Thyroid gland (tissue), 4 donors: ENCODE measurements around the gene CANX. TPM values are rescaled to one million over a fixed set of nuclear protein-coding genes. Genes with fewer than 3 reads are reported as not detected.

ENCODE experiments used
- DNase-seq, 2 donors: peaks; one replicate each; pipeline ENCODE4 v3.0.0-alpha.2; 2019
- H3K27ac ChIP-seq, 3 donors: fragments of 200-600 bp; sonication (generic); 1 replicate in 2 of 3; 2 replicates in 1 of 3; pipeline ENCODE4 v1.5.1; 2016 to 2019; ENCODE audit warnings: mild to moderate bottlenecking in 1 of 3, moderate library complexity in 1 of 3
- H3K27me3 ChIP-seq: fragments of 200-600 bp; sonication (generic); one replicate; pipeline ENCODE4 v1.5.1; 2019
- H3K36me3 ChIP-seq, 2 donors: fragments of 200-600 bp; sonication (generic); one replicate each; pipeline ENCODE4 v1.5.1; 2016 to 2019
- H3K4me1 ChIP-seq, 2 donors: fragments of 200-600 bp; sonication (generic); one replicate each; pipeline ENCODE4 v1.5.1; 2017 to 2019
- H3K4me3 ChIP-seq, 3 donors: fragments of 200-600 bp; sonication (generic); replicated peaks in 1 of 3; 1 replicate in 2 of 3; 2 replicates in 1 of 3; pipeline ENCODE4 v1.5.1; 2016; ENCODE audit warnings: mild to moderate bottlenecking in 1 of 3
- H3K9me3 ChIP-seq: fragments of 200-600 bp; sonication (generic); one replicate; pipeline ENCODE4 v1.5.1; 2017
- CTCF ChIP-seq, 6 experiments: fragments of 200-600 bp in 3 of 6; fragments of 450-650 bp in 3 of 6; sonication (generic) in 3 of 6; IDR thresholded peaks; one replicate each; pipeline ENCODE4 v1.5.1; 2016 to 2019; ENCODE audit warnings: antibody characterized with exemption in 6 of 6, mild to moderate bottlenecking in 2 of 6, inconsistent platforms in 1 of 6, moderate library complexity in 1 of 6
- POLR2A ChIP-seq, 2 donors: fragments of 450-650 bp; IDR thresholded peaks; one replicate each; pipeline ENCODE4 v1.6.1; 2017; ENCODE audit warnings: antibody characterized with exemption in 2 of 2, mild to moderate bottlenecking in 2 of 2, moderate library complexity in 1 of 2
- WGBS, 2 donors: methylation state at CpG; one replicate each; pipeline ENCODE4 v1.1.5; 2017; 5-methylcytosine and 5-hydroxymethylcytosine counted together
- intact Hi-C: fragments of 100-400 bp; cut with DNase I; formaldehyde crosslinking; loops from one replicate; pipeline ENCODE4 v1.15.1; 2023
- total RNA-seq, 4 donors: library from RNA; depleted of rRNA; stranded (reverse); fragments of >200 nt; gene quantifications; one replicate each; pipeline ENCODE4 v1.2.3, GENCODE V29; 2016

CANX gene
- total RNA-seq, 4 donors from 2014 or later, result 561 to 949 (median 856) TPM

- Histone ChIP-seq H3K27me3 (no peaks in the 10 kb centered on the region), H3K4me3 (no peak overlapping the region), H3K36me3 (peaks cover 27 to 48% of the 10 kb centered on the region in 2 donors), H3K27ac (no peak overlapping the region), H3K4me1 (no peaks in the 10 kb centered on the region), H3K9me3 (no peaks in the 10 kb centered on the region)
- TF ChIP-seq CTCF (IDR thresholded peaks at IDR 0.05) (no peak), POLR2A (IDR thresholded peaks at IDR 0.05) (no peak)
- 93 to 94% methylated on average over 10 of the region's 10 CpGs for WGBS, 2 donors
- no peak for DNase-seq
- intact Hi-C loops, result no loop called here
These were observed 78.7 kb downstream of the CANX start for GRCh38 chr5:179777456-179777855.

- intact Hi-C loops, result no loop called here
- WGBS, 2 donors, result 65 to 77% methylated on average over 9 of the region's 9 CpGs
- DNase-seq, result no peak
- H3K27ac ChIP-seq, result no peak overlapping the region
- H3K36me3 ChIP-seq, result peaks cover 23 to 44% of the 10 kb centered on the region in 2 donors
- TF ChIP-seq CTCF (IDR thresholded peaks at IDR 0.05) (no peak), POLR2A (IDR thresholded peaks at IDR 0.05) (no peak)
- no peaks in the 10 kb centered on the region for H3K27me3 ChIP-seq
- H3K4me3 ChIP-seq, result no peak overlapping the region
- H3K4me1 ChIP-seq, result no peaks in the 10 kb centered on the region
- H3K9me3 ChIP-seq, result no peaks in the 10 kb centered on the region
These were observed 79.1 kb downstream of the CANX start for GRCh38 chr5:179777909-179778308.

GRCh38 chr5:179778591-179778990 lies 79.8 kb downstream of the CANX start:
- H3K4me3 ChIP-seq, result no peak overlapping the region
- H3K9me3 ChIP-seq, result no peaks in the 10 kb centered on the region
- TF ChIP-seq CTCF (IDR thresholded peaks at IDR 0.05) (no peak), POLR2A (IDR thresholded peaks at IDR 0.05) (no peak)
- H3K36me3 ChIP-seq, result peaks cover 16 to 37% of the 10 kb centered on the region in 2 donors
- H3K27ac ChIP-seq, result no peak overlapping the region
- 91 to 95% methylated on average over 5 of the region's 5 CpGs for WGBS, 2 donors
- H3K27me3 ChIP-seq, result no peaks in the 10 kb centered on the region
- no peaks in the 10 kb centered on the region for H3K4me1 ChIP-seq
- intact Hi-C loops, result no loop called here
- no peak for DNase-seq

- no peak for DNase-seq
- Histone ChIP-seq H3K27me3 (no peaks in the 10 kb centered on the region), H3K4me3 (no peak overlapping the region), H3K9me3 (no peaks in the 10 kb centered on the region), H3K36me3 (peaks cover 4 to 24% of the 10 kb centered on the region in 2 donors), H3K4me1 (no peaks in the 10 kb centered on the region), H3K27ac (no peak overlapping the region)
- TF ChIP-seq POLR2A (IDR thresholded peaks at IDR 0.05), result no peak
- no peak for TF ChIP-seq CTCF (IDR thresholded peaks at IDR 0.05)
- intact Hi-C loops, result no loop called here
- 93 to 99% methylated on average over 4 of the region's 4 CpGs for WGBS, 2 donors
These were observed 81.1 kb downstream of the CANX start for GRCh38 chr5:179779826-179780225.

- peaks cover 0 to 19% of the 10 kb centered on the region in 2 donors for H3K36me3 ChIP-seq
- no peak overlapping the region for H3K4me3 ChIP-seq
- TF ChIP-seq POLR2A (IDR thresholded peaks at IDR 0.05) (no peak), CTCF (IDR thresholded peaks at IDR 0.05) (no peak)
- WGBS, 2 donors, result 86 to 88% methylated on average over 7 of the region's 7 CpGs
- no peaks in the 10 kb centered on the region for H3K27me3 ChIP-seq
- intact Hi-C loops, result no loop called here
- no peak overlapping the region for H3K27ac ChIP-seq
- DNase-seq, result no peak
- no peaks in the 10 kb centered on the region for H3K4me1 ChIP-seq
- no peaks in the 10 kb centered on the region for H3K9me3 ChIP-seq
These were observed 81.6 kb downstream of the CANX start for GRCh38 chr5:179780362-179780761.

Other genes with a start within 250 kb of the CANX start
- gene RUFY1, start 148.4 kb upstream of the CANX start, total RNA-seq, result 10 to 100 TPM; 49.8 to 75.0 (median 63.0) TPM
- gene HNRNPH1, start 75.3 kb upstream of the CANX start, total RNA-seq, result 100 to 1,000 TPM; 459 to 991 (median 620) TPM
- gene CBY3, start 17.9 kb upstream of the CANX start, total RNA-seq, result under 1 TPM in 1 of 4 donors, not detected in 3; 0.67 TPM
- 10 to 100 TPM; 27.3 to 46.7 (median 28.0) TPM for gene MAML1, start 33.9 kb downstream of the CANX start, total RNA-seq
- gene LTC4S, start 95.0 kb downstream of the CANX start, total RNA-seq, result 10 to 100 TPM in 2 of 4 donors, 1 to 10 TPM in 2; 6.4 to 28.2 (median 15.9) TPM
- gene MGAT4B, start 107.9 kb downstream of the CANX start, total RNA-seq, result 100 to 1,000 TPM in 2 of 4 donors, 10 to 100 TPM in 2; 83.6 to 108 (median 102) TPM
- gene SQSTM1, start 121.9 kb downstream of the CANX start, total RNA-seq, result 1,000 to 10,000 TPM in 1 of 4 donors, 100 to 1,000 TPM in 3; 649 to 1,146 (median 971) TPM
- gene MRNIP, start 159.8 kb downstream of the CANX start, total RNA-seq, result 10 to 100 TPM; 37.1 to 68.2 (median 52.1) TPM
- gene TBC1D9B, start 208.9 kb downstream of the CANX start, total RNA-seq, result 100 to 1,000 TPM in 1 of 4 donors, 10 to 100 TPM in 3; 75.5 to 115 (median 94.3) TPM